ENCODE results near the gene FASTKD3. TPM values are rescaled to one million over a fixed set of nuclear protein-coding genes. Genes with fewer than 3 reads are reported as not detected.

FASTKD3 gene, protein sequence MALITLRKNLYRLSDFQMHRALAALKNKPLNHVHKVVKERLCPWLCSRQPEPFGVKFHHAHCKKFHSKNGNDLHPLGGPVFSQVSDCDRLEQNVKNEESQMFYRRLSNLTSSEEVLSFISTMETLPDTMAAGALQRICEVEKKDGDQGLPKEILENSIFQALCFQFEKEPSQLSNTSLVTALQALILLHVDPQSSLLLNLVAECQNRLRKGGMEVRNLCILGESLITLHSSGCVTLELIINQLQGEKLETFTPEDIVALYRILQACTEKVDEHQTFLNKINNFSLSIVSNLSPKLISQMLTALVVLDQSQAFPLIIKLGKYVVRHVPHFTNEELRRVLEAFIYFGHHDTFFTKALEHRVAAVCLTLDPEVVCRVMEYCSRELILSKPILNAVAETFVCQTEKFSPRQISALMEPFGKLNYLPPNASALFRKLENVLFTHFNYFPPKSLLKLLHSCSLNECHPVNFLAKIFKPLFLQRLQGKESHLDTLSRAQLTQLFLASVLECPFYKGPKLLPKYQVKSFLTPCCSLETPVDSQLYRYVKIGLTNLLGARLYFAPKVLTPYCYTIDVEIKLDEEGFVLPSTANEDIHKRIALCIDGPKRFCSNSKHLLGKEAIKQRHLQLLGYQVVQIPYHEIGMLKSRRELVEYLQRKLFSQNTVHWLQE
- 9.3 and 9.6 TPM in 2 replicates for total RNA-seq

GRCh38 chr5:7868773-7869473, at the start of gene FASTKD3, which contains the start of gene MTRR:
FASTKD3 (minus strand) TSS chr5:7869031; CDS start chr5:7868083, 948 bp downstream.
MTRR (plus strand) TSS chr5:7869148; CDS start chr5:7870795, 1,647 bp downstream.

GRCh38 chr5:7850395-7851239, 18.2 kb downstream of the FASTKD3 start, which contains the start of gene CFAP90:
CFAP90 (minus strand) TSS chr5:7851133; CDS start chr5:7851021, 112 bp downstream.

Other genes with a start within 250 kb of the FASTKD3 start
- gene CFAP90, start 17.9 kb downstream of the FASTKD3 start, total RNA-seq, result not detected in 2 replicates
- 27.7 and 32.7 TPM in 2 replicates for gene MTRR, start 117 bp upstream of the FASTKD3 start, total RNA-seq